ENCODE data around the gene NENF. TPM values are rescaled to one million over a fixed set of nuclear protein-coding genes. Genes with fewer than 3 reads are reported as not detected.
A peak's percentile ranks its signal among the peaks of the same experiment; 100 is the strongest.

Gene NENF
- total and polyA plus RNA-seq, 10 of the 15 experiments (the other 5 are each of a cell fraction or from before 2014, with no cell fraction given): 5.1 to 83.4 (median 42.7) TPM

DNA sequence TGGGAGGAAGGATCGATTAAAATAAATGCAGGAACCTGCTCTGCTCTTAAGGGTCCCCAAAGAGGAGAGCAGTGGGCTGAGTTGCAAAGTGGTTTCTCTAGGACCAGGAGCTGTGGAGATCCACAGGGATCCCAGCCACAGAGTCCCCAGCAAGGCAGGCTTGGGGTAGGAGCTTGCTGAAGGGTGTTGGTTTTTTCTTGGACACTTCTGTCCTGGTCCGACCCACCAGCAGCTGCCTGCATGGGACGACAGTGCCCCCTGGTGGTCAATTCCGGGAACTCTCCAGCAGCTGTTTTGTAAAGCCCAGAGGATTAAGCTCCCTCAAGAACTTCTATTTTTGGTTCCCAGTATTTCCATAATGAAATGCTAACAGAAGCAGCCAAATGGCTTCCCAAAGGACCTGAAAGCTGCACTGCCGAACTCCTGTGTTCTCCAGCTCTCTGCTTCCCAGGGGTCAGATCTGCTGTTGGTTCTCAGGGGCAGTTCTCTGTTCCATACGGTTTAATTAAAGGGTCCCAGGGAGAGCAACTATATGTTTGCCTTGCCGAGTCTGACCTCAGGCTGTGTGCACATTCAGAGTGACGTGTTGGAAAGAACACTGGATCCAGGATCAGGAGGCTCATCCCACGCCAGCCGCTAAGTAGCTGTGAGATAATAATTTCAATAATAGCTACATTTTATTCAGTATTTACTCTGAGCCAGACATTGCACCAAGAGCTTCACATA lies 23.2 kb downstream of the NENF start:
- ChIA-PET RAD21 (ENCODE audit: unreplicated experiment) (interaction anchor here (0.6 to 6.1 kb wide), 92 partner anchors 9 to 802 kb away, joined by 3 to 197 read pairs (median 4); partner anchors contain the start of genes ATF3, DTL, INTS7 and NEK2), SMC1A (ENCODE audit: uncharacterized antibody, unreplicated experiment) (interaction anchor here (0.6 to 6.6 kb wide), 89 partner anchors 10 to 785 kb away, joined by 3 to 168 read pairs (median 5); partner anchors contain the start of genes DTL, INTS7, NEK2 and NENF), POLR2A (interaction anchor here (0.5 to 3.0 kb wide), 5 partner anchors 21 to 648 kb away, joined by 3 to 13 read pairs (median 3); partner anchors contain the start of gene PACC1), CTCF (interaction anchor here (0.5 to 8.5 kb wide), 147 partner anchors 9 to 984 kb away, joined by 3 to 270 read pairs (median 5); partner anchors contain the start of genes DTL, INTS7, NEK2 and NENF)
- Histone ChIP-seq H3K27me3 (replicated peaks in 1 of 2; ENCODE audit: control insufficient read depth in 2 of 2, insufficient read depth in 2 of 2, low read length in 1 of 2) (no peaks in the 10 kb centered on the region; a peak in 1 of 4 replicates), H2AFZ (ENCODE audit: control insufficient read depth, low read depth, low read length) (peak overlapping the region; percentile 40; the same call in 1 of the 2 replicates), H4K20me1 (ENCODE audit: control insufficient read depth, insufficient read depth) (no peaks in the 10 kb centered on the region), H3K27ac (ENCODE audit: control insufficient read depth, insufficient read depth) (no peak overlapping the region), H3K4me1 (ENCODE audit: control insufficient read depth, insufficient read depth, low read length) (no peaks in the 10 kb centered on the region), H3K9ac (ENCODE audit: control insufficient read depth, insufficient read depth, low read length) (no peak overlapping the region), H3K4me3 (no peak overlapping the region), H3K4me2 (ENCODE audit: control insufficient read depth, insufficient read depth) (no peak overlapping the region), H3K9me3 (replicated peaks; ENCODE audit: control insufficient read depth, insufficient read depth, low read length) (no peaks in the 10 kb centered on the region; the same call in 2 of the 3 replicates), H3K36me3 (ENCODE audit: control insufficient read depth in 2 of 2, insufficient read depth in 2 of 2, low read length in 1 of 2) (no peaks in the 10 kb centered on the region), H3K79me2 (ENCODE audit: control insufficient read depth, insufficient read depth, low read length) (no peaks in the 10 kb centered on the region)
- DNase-seq (ENCODE audit: low read depth, low spot score) (no peak), FAIRE-seq (peak; percentile 80), ATAC-seq (peak; percentile 91)
- no TSS peak for BruUV-seq (replicated peaks)
- intact Hi-C loops (cut with micrococcal nuclease; ENCODE audit: unreplicated experiment): loop anchor here (1.0 to 5.0 kb wide), 7 partner anchors 41 to 775 kb away; partner anchors contain the start of gene PACC1
- in situ Hi-C loops (cut with MboI): loop anchor here (5.0 kb wide), 2 partner anchors 394 to 779 kb away; partner anchors contain the start of gene NEK2
- WGBS (ENCODE audit: insufficient coverage, insufficient replicate concordance, low lambda C conversion rate, missing lambda C conversion rate): 24% methylated on average over 10 of the region's 10 CpGs
- TF ChIP-seq EP300 (IDR thresholded peaks at IDR 0.05; ENCODE audit: borderline replicate concordance in 1 of 2, control insufficient read depth in 1 of 2, low read depth in 2 of 2, low read length in 2 of 2) (no peak), HDAC6 (IDR thresholded peaks at IDR 0.05; ENCODE audit: unreplicated experiment) (no peak), WRNIP1 (IDR thresholded peaks at IDR 0.05; ENCODE audit: borderline replicate concordance, low read depth, low read length) (peak; percentile 82; the same call in 1 of the 2 replicates), POLR2A (IDR thresholded peaks at IDR 0.05; ENCODE audit: low read depth, low read length) (no peak), MLLT1 (IDR thresholded peaks at IDR 0.05) (no peak), SPI1 (IDR thresholded peaks at IDR 0.05; ENCODE audit: borderline replicate concordance, insufficient read depth, low read depth, low read length) (no peak), RAD21 (IDR thresholded peaks at IDR 0.05; ENCODE audit: insufficient read depth, low read depth, low read length) (peak; percentile 100), GATAD2B (conservative IDR thresholded peaks at IDR 0.05; ENCODE audit: low read depth) (no peak), RUNX3 (IDR thresholded peaks at IDR 0.05; ENCODE audit: low read length) (peak; percentile 24; the same call in 1 of the 2 replicates), MEF2A (IDR thresholded peaks at IDR 0.05; ENCODE audit: insufficient read depth, low read depth, low read length) (peak; percentile 56; the same call in 1 of the 2 replicates), CTCF (IDR thresholded peaks at IDR 0.05 in 2 of 3, conservative IDR thresholded peaks at IDR 0.05 in 1 of 3; ENCODE audit: control insufficient read depth in 2 of 3, extremely low read depth in 1 of 3, insufficient read depth in 1 of 3, low read depth in 3 of 3, low read length in 3 of 3) (peak; percentile 95 to 99 (median 96)), TCF7 (IDR thresholded peaks at IDR 0.05; ENCODE audit: borderline replicate concordance) (no peak), IRF4 (IDR thresholded peaks at IDR 0.05; ENCODE audit: low read depth, low read length) (no peak)
- TF ChIP-seq, protein P1, sequence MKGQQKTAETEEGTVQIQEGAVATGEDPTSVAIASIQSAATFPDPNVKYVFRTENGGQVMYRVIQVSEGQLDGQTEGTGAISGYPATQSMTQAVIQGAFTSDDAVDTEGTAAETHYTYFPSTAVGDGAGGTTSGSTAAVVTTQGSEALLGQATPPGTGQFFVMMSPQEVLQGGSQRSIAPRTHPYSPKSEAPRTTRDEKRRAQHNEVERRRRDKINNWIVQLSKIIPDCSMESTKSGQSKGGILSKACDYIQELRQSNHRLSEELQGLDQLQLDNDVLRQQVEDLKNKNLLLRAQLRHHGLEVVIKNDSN (IDR thresholded peaks at IDR 0.05; ENCODE audit: borderline replicate concordance, extremely low read length, insufficient read depth, low read depth, low read length): no peak
- TF ChIP-seq, protein P2, sequence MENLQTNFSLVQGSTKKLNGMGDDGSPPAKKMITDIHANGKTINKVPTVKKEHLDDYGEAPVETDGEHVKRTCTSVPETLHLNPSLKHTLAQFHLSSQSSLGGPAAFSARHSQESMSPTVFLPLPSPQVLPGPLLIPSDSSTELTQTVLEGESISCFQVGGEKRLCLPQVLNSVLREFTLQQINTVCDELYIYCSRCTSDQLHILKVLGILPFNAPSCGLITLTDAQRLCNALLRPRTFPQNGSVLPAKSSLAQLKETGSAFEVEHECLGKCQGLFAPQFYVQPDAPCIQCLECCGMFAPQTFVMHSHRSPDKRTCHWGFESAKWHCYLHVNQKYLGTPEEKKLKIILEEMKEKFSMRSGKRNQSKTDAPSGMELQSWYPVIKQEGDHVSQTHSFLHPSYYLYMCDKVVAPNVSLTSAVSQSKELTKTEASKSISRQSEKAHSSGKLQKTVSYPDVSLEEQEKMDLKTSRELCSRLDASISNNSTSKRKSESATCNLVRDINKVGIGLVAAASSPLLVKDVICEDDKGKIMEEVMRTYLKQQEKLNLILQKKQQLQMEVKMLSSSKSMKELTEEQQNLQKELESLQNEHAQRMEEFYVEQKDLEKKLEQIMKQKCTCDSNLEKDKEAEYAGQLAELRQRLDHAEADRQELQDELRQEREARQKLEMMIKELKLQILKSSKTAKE (IDR thresholded peaks at IDR 0.05; ENCODE audit: low read depth, poor library complexity, severe bottlenecking): peak; percentile 25

Data from GM12878 (cell line).